CD4-positive, alpha-beta T cell treated with Interleukin-1 beta for 1 hour (primary cell): ENCODE results near the gene GSK3A.
"Not testable (repeated sequence)": the region's sequence is repeated elsewhere in the genome, so short reads cannot be mapped to it uniquely, and the experiment has no call there.

Experiments
- DNase-seq, 2 donors: peaks; one replicate each; pipeline ENCODE4 v3.0.0-alpha.2; 2020 to 2022

GSK3A gene

DNA sequence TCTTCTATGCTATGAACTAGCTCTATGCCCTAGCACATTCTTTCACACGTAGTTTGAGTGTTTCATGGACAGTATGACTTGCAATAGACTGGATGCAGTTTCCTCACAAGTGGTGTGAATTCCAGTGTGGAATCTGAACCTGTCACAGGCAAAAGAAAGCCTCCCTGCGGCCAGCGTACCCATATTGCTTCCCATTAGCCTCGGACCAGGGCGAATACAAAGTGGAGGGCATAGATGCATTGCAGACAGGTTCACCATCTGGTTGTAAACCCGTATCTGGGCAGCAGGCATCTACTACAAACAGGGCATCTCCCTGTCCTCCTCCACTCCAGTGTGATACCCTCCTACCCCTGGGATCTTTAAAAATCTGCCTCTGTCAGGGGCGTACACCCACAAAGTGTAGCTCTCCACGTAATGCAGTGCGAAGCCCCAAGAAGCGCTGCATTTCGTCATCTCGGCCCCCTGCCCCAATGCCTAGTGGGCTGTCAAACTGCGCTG is 25.3 kb upstream of the GSK3A start:
- no peak for DNase-seq

DNA sequence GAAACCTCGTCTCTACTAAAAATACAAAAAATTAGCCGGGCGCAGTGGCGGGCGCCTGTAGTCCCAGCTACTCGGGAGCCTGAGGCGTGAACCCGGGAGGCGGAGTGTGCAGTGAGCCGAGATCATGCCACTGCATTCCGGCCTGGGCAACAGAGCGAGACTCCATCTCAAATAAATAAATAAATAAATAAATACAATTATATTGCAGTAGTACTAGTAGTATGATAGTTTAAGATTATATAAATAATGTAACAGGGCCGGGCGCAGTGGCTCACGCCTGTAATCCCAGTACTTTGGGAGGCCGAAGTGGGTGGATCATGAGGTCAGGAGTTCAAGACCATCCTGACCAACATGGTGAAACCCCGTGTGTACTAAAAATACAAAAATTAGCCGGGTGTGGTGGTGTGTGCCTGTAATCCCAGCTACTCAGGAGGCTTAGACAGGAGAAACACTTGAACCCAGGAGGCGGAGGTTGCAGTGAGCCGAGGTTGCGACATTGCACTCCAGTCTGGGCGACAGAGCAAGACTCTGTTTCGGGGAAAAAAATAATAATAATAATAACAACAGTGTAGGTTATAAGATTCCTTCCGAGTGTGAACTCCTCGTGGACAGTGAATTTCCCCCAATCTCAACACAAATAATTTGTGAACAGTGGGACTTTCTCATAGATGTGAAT is 24.7 kb upstream of the GSK3A start:
- DNase-seq, result not testable (repeated sequence)

DNA sequence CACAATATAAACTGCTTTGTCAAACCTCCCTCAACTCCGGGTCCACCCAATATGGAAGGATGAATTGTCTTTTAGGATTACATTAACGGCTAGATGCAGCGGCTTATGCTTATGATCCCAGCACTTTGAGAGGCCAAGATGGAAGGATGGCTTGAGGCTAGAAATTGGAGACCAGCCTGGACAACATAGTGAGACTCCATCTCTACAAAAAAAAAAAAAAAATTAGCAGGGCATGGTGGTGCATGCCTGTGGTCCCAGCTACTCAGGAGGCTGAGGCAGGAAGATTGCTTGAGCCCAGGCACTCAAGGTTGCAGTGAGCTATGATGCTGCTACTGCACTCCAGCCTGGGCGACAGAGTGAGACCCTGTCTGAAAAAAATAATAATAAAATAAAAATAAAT is 23.7 kb upstream of the GSK3A start:
- DNase-seq, result not testable (repeated sequence)

DNA sequence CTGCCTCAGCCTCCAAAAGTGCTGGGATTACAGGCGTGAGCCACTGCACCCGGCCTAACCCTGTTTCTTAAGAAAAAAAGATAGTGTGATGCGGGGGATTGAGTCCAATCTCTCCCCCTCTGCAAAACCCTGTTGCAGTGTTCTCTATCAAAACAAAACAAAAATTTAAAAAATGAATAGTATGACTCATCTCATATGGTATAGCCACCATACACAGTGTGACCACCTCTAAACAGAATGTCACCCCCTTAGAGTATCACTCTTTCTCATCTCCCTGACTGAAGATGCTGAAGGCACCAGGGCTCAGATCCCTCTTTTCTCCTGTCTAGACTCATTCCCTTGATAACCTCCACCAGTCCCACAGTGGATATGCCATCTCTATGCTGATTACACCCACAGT is 19.4 kb upstream of the GSK3A start:
- DNase-seq, result no peak

DNA sequence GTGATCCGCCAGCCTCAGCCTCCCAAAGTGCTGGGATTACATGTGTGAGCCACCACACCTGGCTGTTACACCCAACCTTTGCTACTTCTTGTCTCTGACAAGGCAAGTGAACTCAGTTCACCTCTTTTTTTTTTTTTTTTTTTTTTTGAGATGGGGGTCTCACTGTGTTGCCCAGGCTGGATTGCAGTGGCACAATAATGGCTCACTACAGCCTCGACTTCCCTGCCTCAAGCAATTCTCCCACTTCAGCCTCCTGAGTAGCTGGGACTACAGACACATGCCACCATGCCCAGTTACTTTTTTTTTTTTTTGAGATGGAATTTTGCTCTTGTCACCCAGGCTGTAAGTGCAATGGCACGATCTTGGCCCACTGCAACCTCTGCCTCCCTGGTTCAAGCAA is 15.4 kb upstream of the GSK3A start:
- DNase-seq, result not testable (repeated sequence)

DNA sequence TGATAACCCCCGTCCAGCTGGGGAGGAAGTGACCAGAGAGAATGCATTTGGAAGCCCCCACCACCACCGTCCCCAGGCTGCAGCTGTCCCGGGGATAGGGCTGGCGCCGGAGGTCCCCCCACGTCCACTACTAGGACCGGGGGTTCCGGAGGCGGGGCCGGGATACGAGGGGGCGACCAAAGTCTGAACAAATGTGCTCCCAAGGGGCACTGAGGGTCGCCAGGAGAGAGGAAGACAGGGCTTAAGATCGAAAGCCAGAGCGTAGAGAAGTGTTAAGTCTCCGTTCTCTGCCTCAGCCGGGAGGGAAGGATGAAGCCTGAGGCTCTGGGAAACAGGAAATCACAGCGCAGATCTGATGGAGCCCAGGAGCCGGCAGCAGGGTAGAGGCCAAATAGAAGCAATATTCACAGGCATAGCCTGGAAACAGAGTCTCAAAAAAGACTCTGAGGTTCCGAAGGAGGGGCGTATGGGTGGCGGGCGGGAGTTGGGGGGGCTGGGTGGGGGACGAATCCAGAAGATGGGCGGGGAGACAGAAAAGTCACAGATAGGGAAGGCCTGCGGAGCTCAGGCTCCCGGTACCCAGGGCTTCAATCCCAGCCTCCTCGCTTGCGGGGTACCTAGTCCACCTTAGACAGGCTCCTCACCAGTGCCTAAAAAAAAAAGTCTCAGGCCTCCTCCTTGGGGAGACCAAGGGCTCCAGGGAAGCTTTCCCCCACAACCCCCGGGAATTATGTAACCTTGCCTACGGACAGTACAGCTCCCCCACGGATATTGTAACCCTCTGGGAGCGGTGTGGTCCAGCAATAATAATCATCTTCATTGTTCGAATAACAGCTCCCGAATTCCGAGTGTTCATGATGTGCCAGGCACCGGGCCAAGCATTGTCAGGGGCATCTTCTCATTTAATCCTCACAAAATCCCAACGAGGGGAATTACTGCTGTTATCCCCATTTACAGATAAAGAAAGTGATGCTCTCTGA is 13.7 kb upstream of the GSK3A start:
- DNase-seq, result no peak

DNA sequence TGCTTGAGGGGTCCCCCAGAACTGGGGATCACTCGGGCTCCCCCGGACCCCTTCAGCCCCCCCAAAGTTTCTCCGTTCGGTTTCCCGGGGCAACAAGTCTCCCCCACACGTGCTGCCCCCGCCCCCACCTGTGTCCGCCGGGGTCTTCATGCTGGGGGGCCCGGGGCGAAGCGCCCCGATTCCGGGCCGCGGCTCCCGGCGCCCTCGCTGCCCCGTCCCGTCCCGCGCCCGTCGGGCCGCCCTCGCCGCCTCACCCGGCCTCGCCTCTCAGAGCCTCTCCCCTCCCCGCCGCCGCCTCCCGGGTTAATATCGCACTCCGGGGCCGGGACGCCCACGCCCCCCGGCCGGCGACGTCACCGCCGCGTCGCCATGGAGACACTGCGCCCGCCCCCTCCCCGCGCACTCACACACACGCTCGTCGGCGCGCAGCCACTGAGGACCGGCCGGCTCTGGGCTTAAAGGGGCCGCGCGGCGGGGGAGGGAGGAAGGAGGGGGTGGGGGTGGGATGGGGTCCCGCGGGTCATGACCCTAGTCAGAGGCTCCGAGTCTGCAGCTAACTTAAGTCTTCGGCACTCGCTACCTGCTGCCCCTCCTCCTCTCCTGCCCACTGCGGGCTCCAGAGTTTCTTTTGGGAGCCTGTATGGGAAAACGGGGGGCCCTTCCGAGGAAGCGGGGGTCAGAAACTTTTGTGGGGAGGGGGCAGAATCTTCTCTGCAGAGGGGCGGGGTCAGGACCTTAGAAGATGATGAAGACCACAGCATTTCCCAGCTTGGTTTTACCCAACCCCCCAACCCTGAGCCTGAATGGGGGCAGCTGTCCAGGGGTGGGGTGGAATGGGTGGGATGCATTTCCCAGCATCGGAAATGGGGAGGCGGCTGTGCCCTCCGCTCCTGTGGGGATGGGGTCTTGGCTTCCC is 12.7 kb upstream of the GSK3A start, which contains the start of gene ERF:
ERF (minus strand) TSS at position 279 of the 916 bp plus-strand sequence; CDS start at position 150, 129 bp downstream.
- DNase-seq, result peak; percentile 95 to 96

DNA sequence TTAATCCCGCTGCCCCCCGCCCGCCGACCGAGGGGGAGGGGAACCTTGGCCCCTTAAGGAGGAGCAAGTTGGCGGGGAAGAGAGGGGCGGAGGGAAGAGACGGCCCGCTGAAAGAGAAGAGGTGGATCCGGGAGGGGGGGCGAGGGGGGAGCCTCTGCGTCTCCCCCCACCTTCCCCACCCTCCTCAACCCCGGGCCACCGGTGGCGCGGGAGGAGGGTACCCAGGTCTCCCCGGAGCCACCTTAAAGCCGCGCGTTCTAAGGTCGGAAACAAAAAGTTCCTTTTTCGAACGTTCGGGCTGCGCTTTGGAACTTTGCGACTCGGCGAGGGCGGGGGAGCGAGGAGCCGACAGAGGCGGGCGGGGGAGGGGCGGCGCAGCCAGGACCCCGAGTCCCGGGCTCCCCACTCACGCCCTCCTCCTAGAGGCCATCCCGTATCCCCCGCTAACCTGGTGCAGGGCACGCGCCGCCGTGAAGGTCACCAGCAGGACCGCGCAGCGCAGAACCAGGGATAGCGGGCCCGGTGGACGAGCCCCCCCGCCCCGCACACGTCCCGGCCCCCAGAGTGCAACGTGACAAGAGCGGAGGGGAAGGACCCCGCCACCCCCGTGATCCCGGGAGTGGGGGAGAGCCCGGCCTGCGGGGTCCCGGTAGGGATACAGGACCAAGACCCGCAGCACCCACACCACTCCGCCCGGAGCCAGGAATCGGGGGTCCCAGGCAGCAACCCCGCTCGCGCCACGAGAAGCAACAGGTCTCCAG is 11.9 kb upstream of the GSK3A start:
- DNase-seq, result peak; percentile 78 to 79

DNA sequence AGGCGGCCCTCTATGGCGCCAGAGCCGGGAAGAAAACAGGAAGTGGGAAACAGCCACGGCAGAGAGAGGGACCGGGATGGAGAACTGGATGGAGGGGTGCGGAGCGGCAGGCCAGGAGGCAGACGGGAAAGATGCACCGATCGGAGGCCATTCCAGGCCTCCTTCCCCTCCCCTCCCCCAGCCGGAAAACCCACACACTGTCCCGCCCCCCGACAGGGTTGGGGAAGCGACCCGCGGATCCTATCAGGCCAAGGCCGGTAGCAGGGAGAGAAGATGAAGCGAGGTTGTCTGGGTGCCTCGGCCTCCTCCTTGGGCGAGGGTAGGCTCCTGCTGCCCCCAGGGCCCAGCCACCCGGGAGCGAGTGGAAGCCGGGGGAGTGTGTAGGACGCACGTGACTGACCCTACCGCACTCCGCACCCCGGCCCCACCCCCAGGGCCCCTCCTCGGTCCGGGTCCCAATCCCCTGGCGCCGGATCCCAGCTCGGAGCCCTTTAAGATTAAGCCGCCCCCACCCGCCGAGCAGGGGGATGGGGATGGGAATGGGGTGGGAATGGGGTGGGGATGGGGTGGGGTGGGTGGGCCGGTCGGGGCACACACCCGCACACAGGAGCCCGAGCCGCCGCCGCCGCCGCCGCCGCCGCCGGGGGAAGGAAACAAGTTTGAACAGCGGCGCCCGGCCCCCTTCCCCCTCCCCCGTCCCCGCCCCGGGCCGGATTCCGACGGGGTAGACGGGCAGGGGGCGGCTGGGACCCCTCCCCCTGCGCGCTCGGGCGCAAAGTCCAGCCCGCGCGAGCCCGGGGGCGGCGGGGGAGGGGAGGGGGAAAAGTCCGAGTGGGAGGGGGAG is 11.1 kb upstream of the GSK3A start:
- DNase-seq, result peak; percentile 57 to 63

DNA sequence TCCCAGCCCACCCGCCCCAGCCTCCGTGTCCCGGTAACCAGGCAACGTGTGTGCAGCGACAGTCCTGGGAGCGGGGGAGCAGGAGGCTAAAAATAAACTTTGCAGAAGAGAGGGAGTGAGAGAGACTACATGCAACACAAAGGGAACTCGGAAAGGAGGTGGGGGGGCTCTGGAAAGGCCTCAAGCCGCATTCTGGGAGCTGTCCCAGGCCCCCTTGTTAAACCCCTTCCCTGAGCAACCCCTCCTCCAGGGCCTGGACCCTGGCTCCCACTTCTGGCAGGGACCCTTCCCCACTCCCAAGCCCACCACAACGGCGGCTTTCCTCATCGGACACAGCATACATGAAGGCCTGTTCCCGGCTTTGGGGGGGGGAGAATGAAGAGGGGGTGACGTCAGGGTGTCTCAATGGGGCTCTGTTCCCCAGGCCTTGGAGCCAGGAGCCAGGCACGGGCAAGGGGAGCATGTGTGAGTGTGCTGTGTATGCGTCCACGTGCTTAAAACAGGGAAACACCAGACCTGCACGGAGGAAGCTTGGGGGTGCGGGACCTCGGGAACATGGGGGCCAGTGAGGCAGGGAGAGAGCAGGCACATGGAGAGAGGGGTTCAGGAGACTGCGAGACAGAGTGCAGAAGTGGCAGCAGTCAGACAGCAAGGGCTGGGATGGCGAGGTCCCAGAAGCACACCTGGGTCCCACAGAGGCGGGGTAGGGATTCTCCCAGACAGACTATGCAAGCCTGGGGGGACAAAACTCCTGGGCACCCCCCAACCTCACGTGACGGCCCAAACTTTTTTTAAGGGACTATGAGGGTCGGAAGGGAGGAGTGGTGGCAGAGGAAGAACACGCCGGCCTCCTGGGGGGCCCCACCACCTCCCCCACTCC is 10.2 kb upstream of the GSK3A start:
- peak; percentile 27 to 34 for DNase-seq

DNA sequence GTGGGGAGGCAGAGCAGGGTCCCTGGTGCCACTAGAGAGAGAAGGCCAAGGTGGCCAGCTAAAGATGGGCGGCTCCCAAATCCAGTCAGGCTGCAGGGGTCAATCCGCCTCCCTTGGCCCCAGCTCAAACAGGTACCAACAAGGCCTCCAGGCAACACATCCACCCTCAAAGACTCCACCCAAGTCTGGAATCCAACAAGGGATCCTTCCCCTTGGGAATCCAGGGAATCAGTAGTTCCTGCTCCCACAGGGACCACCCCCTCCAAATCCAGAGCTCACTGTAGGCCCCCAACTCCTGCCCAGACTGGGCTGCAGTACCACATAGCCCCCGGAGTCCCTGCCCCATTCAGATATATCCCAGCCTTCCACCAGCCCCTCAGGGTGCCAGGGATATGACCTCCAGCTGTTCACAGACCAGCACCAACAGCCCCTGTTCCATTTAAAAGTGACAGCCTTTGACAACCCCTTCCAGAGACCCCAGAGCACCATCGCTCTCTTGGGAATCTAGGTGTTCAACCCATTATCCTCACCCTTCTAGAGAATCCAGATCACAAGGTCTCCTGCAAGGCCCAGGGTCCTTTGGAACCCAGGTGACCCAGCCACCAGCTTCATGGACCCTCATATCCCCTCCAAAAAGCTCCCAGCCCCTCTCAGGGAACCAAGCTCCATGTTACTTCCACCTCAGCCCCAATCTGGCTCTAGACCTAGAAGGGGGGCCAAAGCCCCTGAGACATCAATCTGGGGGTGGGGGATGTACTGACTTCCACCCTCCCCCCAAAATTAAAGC is 9.4 kb upstream of the GSK3A start:
- peak in 1 of 2 donors; percentile 23 for DNase-seq

DNA sequence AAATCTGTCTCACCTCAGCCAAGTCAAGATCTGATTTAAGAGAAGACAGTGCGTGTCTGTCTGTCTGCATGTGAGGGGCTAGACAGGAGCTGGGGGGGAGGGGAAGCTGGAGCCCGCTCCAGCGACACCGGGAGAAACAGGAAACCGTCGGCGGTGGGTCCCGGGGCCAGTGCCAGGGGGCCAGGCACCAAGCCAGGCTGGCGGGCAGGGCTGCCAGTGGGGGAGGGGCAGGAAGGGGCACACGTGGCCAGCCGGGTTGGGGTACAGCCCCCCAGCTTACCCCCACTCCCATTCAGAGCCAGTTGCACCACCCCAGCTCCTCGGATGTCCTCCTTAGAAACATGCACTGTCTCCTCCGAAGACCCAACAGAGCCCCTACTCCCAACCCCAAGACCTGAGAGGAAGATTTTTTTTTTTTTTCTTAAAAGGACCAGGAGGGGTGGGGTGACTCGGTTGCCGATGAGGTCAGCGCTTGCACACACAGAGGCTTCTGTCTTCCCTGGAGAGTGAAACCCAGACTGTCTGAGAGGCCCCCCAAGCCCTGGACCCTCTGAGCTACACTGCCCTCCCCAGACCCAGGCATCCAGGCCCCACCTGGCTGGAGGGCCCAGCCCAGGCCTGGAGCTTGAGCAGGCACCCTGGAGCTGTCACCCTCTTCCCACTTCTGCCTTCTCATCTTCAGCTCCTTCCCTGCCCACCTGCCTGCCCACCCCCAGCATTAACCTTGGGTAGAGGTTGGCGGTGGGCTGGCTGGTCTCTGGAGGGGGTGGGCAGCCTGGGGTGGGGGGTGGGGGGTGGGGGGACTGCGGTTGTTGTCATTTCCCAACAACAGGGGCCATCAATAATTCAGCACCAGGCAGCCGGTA is 8.5 kb upstream of the GSK3A start:
- peak; percentile 29 to 36 for DNase-seq

DNA sequence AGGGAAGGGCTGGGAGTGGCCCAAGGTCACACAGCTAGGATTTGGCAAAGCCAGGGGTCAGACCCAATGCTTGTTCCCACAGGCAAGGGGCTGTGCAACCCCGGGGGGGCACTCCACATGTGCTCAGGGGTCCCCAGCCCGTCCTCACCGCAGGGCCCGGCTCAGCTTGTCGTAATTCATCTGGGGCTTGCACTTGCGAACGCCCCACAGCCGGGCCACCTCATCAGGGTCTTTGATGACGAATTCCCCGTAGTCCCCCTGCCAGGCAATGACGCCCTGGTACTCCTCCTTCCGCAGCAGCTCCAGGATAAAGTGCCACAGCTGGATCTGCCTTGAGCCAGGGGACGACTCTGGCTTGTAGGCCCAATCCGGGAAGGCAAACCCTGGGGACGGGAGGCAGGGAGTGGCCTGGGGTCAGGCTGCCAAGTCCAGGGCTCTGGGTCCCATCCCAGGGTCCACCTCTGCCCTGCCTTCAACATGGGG is 7.8 kb upstream of the GSK3A start:
- DNase-seq, result peak; percentile 13 to 29

DNA sequence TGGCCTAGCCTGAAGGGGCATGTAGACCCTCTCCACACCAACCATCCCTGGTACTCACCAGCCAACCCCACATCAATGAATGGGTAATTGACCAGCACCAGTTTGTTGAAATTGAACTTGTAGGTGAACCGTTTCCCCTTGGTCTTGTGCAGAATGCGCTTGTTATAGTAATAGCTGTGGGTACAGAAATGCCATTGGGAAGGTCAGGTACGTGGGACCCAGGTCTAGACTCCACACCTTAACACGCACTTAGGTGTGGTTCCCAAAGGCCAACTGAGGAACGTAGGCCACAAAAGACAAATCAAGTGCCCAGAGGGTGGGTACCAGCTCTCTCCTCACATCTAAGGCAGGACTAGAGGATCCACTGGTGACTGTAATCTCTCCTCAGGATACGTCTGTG is 7.4 kb upstream of the GSK3A start:
- peak in 1 of 2 donors; percentile 24 for DNase-seq

DNA sequence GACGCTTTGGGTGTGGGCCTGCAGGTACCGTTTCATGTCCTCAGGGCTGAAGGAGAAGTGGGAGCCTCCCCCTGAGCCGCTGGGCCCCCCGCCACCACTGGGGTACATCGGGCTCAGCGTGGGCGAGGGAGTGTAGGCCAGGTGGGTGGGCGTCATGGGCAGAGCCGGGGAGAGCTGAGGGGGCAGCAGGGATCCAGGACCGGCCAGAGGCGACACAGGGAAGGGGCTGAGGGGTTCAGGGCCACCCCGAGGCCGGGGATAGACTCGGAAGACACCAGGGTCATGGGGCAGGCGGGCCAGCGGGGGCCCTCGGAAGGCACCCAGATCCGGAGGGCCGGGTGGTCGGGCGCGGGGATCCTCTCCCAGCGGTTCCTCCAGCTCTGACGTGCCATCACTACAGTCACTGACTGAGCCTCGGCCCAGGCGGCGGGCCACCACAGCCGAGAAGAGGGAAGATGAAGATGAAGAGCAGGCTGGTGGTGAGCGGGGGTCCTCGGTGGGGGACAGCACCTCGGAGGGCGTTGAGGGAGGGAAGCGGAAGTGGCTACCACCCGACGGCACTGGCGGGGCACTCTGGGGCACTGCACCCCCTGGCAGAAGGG is 6.8 kb upstream of the GSK3A start:
- DNase-seq, result no peak

DNA sequence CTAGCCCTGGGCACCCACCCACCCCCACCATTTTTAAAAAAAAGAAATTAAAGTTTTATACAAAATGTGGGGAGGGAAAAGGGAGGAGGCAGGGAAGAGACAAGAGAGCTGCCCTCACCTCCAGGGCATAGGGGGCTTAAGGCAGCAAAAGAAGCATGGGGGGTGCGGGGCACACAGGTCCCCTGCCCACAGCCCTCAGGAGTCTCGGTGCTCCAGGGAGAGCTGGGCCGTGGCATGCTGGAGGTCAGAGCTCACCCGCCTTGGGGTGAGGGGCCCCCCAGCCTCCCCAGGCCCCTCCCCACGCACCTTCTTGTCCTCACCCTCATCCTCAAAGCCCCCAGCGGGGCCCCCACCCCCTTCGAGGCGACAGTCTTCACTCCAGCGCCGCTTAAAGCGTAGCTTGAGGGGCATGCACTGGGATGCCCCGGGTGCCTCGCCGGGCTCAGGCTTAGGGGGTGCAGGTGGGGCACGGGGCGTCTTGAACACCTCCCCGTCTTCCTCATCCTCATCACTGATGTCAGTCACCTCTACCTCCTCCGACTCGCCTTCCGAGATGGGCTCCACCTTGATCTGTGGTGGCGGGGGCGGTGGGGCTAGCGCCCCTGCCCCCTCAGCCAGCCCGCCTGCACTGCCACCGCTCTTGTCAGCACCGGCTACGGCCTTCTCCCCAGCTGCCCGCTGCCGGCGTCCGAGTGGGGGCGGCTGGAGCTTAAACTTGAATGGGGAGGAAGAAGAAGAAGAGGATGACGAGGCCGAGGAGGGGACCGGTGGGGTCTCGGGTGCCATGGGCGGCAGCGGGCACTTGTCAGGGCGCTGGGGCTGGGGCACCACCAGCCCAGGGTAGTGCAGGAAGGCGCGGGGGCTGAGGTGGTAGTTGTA is 6.1 kb upstream of the GSK3A start:
- DNase-seq, result peak; percentile 26 to 31
